ENCODE measurements around the gene TRAF4. TPM values are rescaled to one million over a fixed set of nuclear protein-coding genes. Genes with fewer than 3 reads are reported as not detected.

TRAF4 gene
- total and polyA plus RNA-seq, 2 donors (not counting 3 experiments of a cell fraction or from before 2014, with no cell fraction given), result 79.5 to 83.9 TPM

DNA sequence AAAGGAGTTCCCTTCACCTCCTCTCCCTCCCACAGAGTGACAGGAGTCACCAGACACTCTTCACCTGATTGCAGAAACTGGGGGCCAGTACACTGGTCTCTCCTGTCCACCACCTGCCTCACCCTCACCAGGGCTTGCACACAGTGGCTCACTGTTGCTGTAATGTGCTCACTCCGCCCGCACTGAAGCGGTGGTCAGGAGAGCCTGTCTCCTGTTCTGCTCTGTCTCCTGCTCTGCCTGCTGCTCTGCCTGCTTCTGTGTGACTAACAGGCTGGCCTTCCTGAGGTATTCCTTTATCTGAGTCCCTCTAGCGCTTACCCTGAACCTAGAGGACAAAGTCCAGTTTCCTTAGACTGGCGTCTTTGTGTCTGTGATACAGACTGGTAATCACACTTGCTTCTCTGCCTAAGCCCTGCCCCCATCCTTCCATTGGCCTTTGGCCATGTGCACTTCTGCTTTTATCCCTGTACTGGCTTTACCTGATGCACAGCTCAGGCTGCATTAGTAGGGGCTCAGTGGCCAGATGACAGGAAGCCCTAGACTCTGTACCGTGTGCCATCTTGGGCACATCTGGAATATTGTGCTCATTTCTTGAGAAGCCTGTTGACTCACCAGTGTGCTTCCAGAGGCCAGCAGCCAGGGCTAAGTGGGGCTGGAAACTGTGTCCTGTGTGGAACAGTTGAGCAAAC, 45.4 kb upstream of the TRAF4 start:
- POLR2A ChIA-PET, result no interaction called here
- Histone ChIP-seq H4K20me1 (replicated peaks; ENCODE audit: control insufficient read depth, extremely low read depth, insufficient read depth, low read length) (no peaks in the 10 kb centered on the region), H3K9me3 (replicated peaks; ENCODE audit: control insufficient read depth, insufficient read depth, low read length) (no peaks in the 10 kb centered on the region), H3K9ac (replicated peaks; ENCODE audit: extremely low read depth, insufficient read depth, low read length) (no peak overlapping the region), H3K36me3 (ENCODE audit: control insufficient read depth in 2 of 2, extremely low read depth in 1 of 2, insufficient read depth in 2 of 2, low read length in 2 of 2) (peaks cover 21 to 75% of the 10 kb centered on the region in 2 experiments), H3K27me3 (ENCODE audit: control insufficient read depth in 2 of 2, insufficient read depth in 2 of 2, low read length in 2 of 2) (no peaks in the 10 kb centered on the region), H3K79me2 (ENCODE audit: control insufficient read depth, insufficient read depth, low read length) (no peaks in the 10 kb centered on the region), H3K4me3 (replicated peaks in 1 of 3; ENCODE audit: insufficient read depth in 1 of 3, low read depth in 1 of 3, low read length in 3 of 3) (no peak overlapping the region), H2AFZ (ENCODE audit: low read depth, low read length) (no peak overlapping the region), H3K9me1 (replicated peaks; ENCODE audit: control insufficient read depth, extremely low read depth, insufficient read depth, low read length) (no peaks in the 10 kb centered on the region), H3K27ac (ENCODE audit: insufficient read depth, low read depth, low read length) (no peak overlapping the region), H3K4me1 (ENCODE audit: control insufficient read depth, extremely low read depth, insufficient read depth, low read length) (no peaks in the 10 kb centered on the region), H3K4me2 (ENCODE audit: insufficient read depth, low read length) (no peak overlapping the region)
- dilution Hi-C loops (cut with MboI; ENCODE audit: extremely low pct_ligation_motif_present, low sequenced_read_pairs), result no loop called here
- no TSS peak for BruUV-seq (replicated peaks)
- TF ChIP-seq JUN (IDR thresholded peaks at IDR 0.05; ENCODE audit: borderline replicate concordance, insufficient read depth, insufficient read length, low read depth) (no peak), POLR2A (IDR thresholded peaks at IDR 0.05; ENCODE audit: low read depth, low read length) (no peak), MYC (IDR thresholded peaks at IDR 0.05; ENCODE audit: low read depth, low read length) (no peak), GATA2 (IDR thresholded peaks at IDR 0.05; ENCODE audit: insufficient read depth, insufficient read length, low read depth, low read length) (no peak), POLR2AphosphoS5 (IDR thresholded peaks at IDR 0.05; ENCODE audit: insufficient read depth, low read depth, low read length) (no peak), FOS (IDR thresholded peaks at IDR 0.05; ENCODE audit: borderline replicate concordance, insufficient read depth, low read length) (no peak)
- TF ChIP-seq, protein P1, sequence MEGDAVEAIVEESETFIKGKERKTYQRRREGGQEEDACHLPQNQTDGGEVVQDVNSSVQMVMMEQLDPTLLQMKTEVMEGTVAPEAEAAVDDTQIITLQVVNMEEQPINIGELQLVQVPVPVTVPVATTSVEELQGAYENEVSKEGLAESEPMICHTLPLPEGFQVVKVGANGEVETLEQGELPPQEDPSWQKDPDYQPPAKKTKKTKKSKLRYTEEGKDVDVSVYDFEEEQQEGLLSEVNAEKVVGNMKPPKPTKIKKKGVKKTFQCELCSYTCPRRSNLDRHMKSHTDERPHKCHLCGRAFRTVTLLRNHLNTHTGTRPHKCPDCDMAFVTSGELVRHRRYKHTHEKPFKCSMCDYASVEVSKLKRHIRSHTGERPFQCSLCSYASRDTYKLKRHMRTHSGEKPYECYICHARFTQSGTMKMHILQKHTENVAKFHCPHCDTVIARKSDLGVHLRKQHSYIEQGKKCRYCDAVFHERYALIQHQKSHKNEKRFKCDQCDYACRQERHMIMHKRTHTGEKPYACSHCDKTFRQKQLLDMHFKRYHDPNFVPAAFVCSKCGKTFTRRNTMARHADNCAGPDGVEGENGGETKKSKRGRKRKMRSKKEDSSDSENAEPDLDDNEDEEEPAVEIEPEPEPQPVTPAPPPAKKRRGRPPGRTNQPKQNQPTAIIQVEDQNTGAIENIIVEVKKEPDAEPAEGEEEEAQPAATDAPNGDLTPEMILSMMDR (IDR thresholded peaks at IDR 0.05; ENCODE audit: extremely low read depth in 1 of 2, insufficient read depth in 1 of 2, low read depth in 1 of 2, low read length in 2 of 2), result no peak
- TF ChIP-seq, protein P2, sequence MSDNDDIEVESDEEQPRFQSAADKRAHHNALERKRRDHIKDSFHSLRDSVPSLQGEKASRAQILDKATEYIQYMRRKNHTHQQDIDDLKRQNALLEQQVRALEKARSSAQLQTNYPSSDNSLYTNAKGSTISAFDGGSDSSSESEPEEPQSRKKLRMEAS (IDR thresholded peaks at IDR 0.05; ENCODE audit: insufficient read depth, insufficient read length), result no peak
- no peak for FAIRE-seq
- DNase-seq (ENCODE audit: low read depth, low spot score), result no peak
- CTCF ChIA-PET, result interaction anchor here (0.9 kb wide), 1 partner anchor 10 kb away, joined by 3 read pairs; no protein-coding TSS in a partner anchor
- intact Hi-C loops (cut with micrococcal nuclease), result no loop called here

Data from endothelial cell of umbilical vein (primary cell).